ENCODE results near the gene FBF1. TPM values are rescaled to one million over a fixed set of nuclear protein-coding genes. Genes with fewer than 3 reads are reported as not detected.

The FBF1 gene, protein sequence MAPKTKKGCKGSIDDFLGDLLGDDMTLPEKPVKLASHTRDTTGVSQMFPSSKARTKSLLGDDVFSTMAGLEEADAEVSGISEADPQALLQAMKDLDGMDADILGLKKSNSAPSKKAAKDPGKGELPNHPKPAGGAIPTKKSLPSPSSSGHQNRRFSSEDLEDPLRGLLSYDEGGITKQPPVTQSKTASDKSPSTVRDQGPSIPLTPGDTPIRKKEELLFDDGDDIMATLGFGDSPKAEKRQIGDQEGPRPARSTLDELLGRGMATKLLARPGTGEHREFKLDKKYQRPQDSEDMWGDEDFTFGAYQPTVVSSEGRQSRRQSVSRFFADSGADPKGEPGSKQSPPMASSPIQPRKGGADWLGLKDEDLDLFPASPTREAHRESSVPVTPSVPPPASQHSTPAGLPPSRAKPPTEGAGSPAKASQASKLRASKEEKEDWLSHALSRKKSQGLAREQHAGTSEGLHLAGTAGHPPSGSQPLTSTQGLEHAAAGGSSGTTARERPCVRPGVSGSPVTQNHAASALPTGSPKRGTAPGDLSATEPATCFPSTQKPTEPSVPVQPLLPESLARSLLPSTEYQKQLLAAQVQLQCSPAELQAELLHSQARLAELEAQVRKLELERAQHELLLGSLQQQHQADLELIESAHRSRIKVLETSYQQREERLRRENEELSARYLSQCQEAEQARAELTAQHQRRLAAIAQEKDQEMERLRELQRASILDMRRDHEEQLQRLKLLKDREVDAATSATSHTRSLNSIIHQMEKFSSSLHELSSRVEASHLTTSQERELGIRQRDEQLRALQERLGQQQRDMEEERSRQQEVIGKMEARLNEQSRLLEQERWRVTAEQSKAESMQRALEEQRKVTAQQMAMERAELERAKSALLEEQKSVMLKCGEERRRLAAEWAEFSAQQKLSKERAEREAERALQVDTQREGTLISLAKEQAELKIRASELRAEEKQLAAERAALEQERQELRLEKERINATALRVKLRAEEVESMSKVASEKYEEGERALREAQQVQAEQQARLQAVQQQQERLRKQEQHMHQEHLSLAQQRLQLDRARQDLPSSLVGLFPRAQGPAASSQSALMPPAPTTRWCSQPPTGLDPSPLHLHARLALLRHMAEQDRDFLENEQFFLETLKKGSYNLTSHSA
- total RNA-seq: 6.7 to 19.8 TPM (median 7.5 TPM) in 3 replicates
- long read RNA-seq, partial matches to known transcripts: 0 of 6 reads
- long read RNA-seq, other reads (novel, unspliced or antisense): 6 of 6 reads

DNA sequence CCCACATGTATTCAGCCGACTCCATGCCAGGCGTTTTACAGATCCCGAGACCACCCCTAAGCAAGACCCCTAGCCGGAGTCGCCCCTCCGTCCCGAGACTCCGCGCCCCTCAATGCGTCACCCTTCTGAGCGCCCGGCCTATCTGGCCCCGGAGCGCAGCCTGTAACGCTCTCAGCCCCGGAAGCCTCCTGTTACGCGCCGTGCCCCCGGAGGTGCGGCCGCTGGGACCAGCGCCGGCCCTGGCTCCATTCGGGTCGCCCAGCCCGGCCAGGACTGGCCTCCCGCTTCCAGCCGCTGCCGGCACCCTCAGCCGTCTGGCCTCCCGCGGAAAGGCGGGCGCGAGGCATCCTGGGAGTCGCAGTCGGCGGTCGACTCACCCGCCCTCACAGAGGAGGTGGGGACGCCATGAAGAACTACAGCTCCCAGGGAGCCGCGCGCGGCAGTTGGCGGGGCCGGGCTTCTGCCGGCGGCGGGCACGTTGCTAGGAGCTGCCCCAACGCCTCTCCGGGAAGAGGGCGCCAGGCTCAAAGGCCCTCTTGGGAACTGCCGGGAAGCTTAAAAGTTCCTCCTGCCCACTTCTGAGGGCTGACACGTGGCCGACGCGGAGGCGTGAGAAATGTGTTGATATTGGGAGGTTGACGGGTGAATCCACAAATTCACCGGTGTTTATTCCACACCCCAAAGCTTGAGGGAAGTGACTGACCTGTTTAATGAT lies at the start of gene FBF1:
TSS of gene FBF1 (minus strand) at position 316 of the 715 bp plus-strand sequence. CDS start 2,893 bp downstream, outside the sequence.
- H3K9me3 Mint-ChIP-seq (ENCODE audit: low read depth): no peaks in the 10 kb centered on the region
- H3K4me1 Mint-ChIP-seq (ENCODE audit: low read depth): peaks cover 16% of the 10 kb centered on the region
- peak within 1 kb of the TSS; percentile 94 for H3K4me3 Mint-ChIP-seq (ENCODE audit: unreplicated experiment)
- H3K27me3 Mint-ChIP-seq (ENCODE audit: low read depth): no peaks in the 10 kb centered on the region
- peaks cover 7% of the 10 kb centered on the region for H3K36me3 Mint-ChIP-seq (ENCODE audit: low read depth)
- DNase-seq (ENCODE audit: low spot score): peak; percentile 99
- peak within 1 kb of the TSS; percentile 83 for H3K27ac Mint-ChIP-seq (ENCODE audit: unreplicated experiment)
- TF ChIP-seq, protein P1, sequence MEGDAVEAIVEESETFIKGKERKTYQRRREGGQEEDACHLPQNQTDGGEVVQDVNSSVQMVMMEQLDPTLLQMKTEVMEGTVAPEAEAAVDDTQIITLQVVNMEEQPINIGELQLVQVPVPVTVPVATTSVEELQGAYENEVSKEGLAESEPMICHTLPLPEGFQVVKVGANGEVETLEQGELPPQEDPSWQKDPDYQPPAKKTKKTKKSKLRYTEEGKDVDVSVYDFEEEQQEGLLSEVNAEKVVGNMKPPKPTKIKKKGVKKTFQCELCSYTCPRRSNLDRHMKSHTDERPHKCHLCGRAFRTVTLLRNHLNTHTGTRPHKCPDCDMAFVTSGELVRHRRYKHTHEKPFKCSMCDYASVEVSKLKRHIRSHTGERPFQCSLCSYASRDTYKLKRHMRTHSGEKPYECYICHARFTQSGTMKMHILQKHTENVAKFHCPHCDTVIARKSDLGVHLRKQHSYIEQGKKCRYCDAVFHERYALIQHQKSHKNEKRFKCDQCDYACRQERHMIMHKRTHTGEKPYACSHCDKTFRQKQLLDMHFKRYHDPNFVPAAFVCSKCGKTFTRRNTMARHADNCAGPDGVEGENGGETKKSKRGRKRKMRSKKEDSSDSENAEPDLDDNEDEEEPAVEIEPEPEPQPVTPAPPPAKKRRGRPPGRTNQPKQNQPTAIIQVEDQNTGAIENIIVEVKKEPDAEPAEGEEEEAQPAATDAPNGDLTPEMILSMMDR (IDR thresholded peaks at IDR 0.05): peak; percentile 22

DNA sequence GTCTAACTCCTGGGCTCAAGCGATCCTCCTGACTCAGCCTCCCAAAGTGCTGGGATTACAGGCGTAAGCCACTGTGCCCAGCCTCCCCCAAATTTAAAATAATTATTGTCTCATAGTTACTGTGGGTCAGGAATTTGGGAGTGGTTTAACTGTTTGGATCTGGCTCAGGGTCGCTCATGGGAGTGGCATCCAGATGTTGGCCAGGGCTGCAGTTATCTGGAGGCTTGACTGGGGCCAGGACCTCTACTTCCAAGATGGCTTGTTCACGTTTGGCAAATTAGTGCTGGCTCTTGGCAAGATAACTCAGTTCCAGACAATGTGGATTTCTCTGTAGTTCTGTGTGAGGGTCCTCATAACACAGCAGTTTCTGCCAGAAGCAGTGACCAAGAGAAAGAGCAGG lies 46.2 kb upstream of the FBF1 start:
- H3K27me3 Mint-ChIP-seq (ENCODE audit: low read depth): no peaks in the 10 kb centered on the region
- H3K27ac Mint-ChIP-seq (ENCODE audit: unreplicated experiment): no peak overlapping the region
- TF ChIP-seq, protein P1 (IDR thresholded peaks at IDR 0.05): no peak
- H3K9me3 Mint-ChIP-seq (ENCODE audit: low read depth): no peaks in the 10 kb centered on the region
- H3K36me3 Mint-ChIP-seq (ENCODE audit: low read depth): peaks cover 11% of the 10 kb centered on the region
- DNase-seq (ENCODE audit: low spot score): no peak
- H3K4me1 Mint-ChIP-seq (ENCODE audit: low read depth): peaks cover 17% of the 10 kb centered on the region
- H3K4me3 Mint-ChIP-seq (ENCODE audit: unreplicated experiment): no peak overlapping the region

DNA sequence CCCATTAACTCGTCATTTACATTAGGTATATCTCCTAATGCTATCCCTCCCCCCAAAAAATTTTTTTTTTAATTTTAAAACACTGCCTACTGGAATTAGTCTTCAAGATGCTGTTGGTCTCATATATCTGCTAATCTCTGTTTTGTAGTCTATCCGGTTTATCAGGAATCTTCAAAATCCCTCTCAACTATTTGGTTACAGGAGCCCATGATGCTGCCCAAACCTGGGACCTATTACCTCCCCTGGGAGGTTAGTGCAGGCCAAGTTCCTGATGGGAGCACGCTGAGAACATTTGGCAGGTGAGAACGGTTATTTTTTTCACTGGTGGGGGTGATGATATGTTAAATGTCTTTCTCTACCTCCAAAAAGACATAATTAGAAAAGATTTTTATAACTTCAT lies 45.1 kb upstream of the FBF1 start:
- no peak overlapping the region for H3K4me3 Mint-ChIP-seq (ENCODE audit: unreplicated experiment)

DNA sequence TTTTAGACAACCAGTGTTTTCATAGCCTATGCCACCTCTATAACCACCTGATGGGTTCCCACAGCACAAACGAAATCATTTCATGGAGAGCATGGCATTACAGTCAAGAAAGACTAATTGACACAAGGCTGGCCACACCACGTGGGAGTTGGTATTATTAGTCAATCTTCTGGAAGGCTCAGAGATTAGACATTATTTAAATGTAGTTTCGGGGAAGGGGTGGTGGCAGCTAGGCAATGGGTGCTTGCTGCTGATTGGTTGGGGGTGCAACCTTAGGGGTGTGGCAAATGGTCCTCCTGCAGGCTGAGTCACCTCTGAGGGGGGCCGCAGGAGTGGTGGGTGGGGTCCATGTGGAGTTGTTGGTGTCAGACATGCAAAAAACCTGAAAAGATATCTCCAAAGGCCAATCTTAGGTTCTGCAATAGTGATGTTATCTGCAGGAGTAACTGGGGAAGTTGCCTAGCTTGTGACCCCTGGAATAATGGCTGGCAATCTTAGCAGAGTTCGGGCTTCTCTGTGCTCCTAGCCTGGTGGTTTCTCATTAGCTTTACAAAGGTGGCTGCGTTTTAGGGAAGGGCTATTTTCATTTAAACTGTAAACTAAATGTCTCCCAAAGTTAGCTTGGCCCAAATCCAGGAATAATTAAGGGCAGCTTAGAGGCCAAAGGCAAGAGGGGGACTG lies 42.8 kb upstream of the FBF1 start:
- TF ChIP-seq, protein P1 (IDR thresholded peaks at IDR 0.05): no peak
- H3K27ac Mint-ChIP-seq (ENCODE audit: unreplicated experiment): no peak overlapping the region
- H3K36me3 Mint-ChIP-seq (ENCODE audit: low read depth): peaks cover 3% of the 10 kb centered on the region
- H3K9me3 Mint-ChIP-seq (ENCODE audit: low read depth): no peaks in the 10 kb centered on the region
- no peaks in the 10 kb centered on the region for H3K27me3 Mint-ChIP-seq (ENCODE audit: low read depth)
- peaks cover 40% of the 10 kb centered on the region for H3K4me1 Mint-ChIP-seq (ENCODE audit: low read depth)
- no peak overlapping the region for H3K4me3 Mint-ChIP-seq (ENCODE audit: unreplicated experiment)
- DNase-seq (ENCODE audit: low spot score): no peak

More for the DNA sequence above, 45.1 kb upstream of the FBF1 start:
- Mint-ChIP-seq H3K9me3 (ENCODE audit: low read depth) (no peaks in the 10 kb centered on the region), H3K4me1 (ENCODE audit: low read depth) (peaks cover 26% of the 10 kb centered on the region), H3K27me3 (ENCODE audit: low read depth) (no peaks in the 10 kb centered on the region), H3K36me3 (ENCODE audit: low read depth) (peaks cover 4% of the 10 kb centered on the region), H3K27ac (ENCODE audit: unreplicated experiment) (no peak overlapping the region)
- TF ChIP-seq, protein P1 (IDR thresholded peaks at IDR 0.05): no peak
- DNase-seq (ENCODE audit: low spot score): no peak

Measured in chondrocyte (in vitro differentiated cells).